T follicular helper cell (primary cell): ENCODE results near the gene EIF3D.

Source experiments
- DNase-seq: peaks from one replicate; pipeline ENCODE4 v3.0.0-alpha.2; 2020; ENCODE audit warnings: low read depth
- total RNA-seq, 2 experiments: gene quantifications; one replicate each; lab custom pipeline; 2026; lab: John Stamatoyannopoulos, UW

Gene EIF3D, protein sequence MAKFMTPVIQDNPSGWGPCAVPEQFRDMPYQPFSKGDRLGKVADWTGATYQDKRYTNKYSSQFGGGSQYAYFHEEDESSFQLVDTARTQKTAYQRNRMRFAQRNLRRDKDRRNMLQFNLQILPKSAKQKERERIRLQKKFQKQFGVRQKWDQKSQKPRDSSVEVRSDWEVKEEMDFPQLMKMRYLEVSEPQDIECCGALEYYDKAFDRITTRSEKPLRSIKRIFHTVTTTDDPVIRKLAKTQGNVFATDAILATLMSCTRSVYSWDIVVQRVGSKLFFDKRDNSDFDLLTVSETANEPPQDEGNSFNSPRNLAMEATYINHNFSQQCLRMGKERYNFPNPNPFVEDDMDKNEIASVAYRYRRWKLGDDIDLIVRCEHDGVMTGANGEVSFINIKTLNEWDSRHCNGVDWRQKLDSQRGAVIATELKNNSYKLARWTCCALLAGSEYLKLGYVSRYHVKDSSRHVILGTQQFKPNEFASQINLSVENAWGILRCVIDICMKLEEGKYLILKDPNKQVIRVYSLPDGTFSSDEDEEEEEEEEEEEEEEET
- 330 to 447 reads per million in 2 experiments for total RNA-seq

- DNase-seq: peak; percentile 98
Observed at GRCh38 chr22:36528795-36529751, at the start of gene EIF3D. TSS of gene EIF3D (minus strand) at chr22:36529166. CDS start at chr22:36526121, 3,045 bp downstream.

GRCh38 chr22:36578619-36579018 is 49.7 kb upstream of the EIF3D start:
- no peak for DNase-seq

DNA sequence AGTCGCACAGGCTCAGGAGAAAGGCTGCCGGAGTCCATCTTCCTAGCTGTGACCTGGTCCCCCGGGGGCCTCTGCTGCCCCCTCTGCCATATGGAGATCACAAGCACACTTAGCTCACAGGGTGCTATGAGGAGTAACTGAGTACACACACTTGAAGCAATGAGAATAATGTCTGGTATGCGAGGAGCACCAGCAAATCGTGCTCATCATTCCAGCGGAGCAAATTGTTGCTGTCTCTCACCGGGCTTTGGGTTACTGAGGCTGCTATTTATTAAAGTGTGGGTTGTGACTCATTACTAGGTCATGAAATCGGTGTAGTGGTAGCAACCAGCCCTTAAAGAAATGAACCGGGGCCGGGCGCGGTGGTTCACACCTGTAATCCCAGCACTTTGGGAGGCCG is 48.1 kb upstream of the EIF3D start:
- DNase-seq: no peak

DNA sequence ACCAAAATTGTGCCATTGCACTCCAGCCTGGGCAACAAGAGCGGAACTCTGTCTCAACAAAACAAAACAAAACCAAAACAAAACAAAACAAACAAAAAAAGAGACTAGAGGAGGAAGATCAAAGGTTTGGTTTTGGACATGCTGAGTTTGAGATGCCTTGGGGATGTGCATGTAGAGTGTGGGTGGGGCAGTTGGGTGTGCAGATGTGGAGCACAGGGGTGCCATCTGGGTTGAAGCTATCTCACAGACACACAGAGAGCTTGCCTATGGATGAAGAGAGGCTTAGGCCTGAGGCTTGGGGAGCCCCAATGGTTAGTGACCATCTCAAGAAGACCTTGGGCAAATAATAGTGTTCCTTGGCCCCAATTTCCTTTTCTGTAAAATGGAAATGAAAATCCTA is 45.8 kb upstream of the EIF3D start:
- DNase-seq: no peak

DNA sequence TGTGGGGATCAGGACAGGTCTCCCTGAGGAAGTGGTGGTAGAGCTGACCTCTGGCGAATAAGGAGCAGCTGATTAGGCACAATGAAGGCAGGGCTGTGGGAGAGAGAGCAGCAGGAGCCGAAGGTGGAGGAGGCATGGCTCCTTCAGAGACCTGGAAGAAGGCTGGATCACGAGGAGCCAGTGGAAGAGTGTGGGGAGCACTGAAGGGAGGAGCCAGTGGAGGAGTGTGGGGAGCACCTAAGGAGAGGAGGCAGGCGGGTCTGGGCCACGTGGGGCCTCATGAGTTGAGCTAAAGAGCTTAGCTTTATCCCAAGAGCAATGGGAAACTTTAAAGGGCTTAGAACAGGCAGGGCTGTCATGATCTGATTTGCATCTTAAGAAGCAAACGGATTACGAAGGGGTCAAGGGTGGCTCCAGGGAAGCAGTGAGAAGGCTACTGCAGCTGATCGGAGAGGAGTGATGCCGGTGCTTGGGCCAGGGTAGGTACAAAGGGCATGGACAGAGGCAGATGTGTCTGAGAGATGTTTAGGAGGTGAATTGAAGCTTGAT is 44.9 kb upstream of the EIF3D start:
- no peak for DNase-seq

DNA sequence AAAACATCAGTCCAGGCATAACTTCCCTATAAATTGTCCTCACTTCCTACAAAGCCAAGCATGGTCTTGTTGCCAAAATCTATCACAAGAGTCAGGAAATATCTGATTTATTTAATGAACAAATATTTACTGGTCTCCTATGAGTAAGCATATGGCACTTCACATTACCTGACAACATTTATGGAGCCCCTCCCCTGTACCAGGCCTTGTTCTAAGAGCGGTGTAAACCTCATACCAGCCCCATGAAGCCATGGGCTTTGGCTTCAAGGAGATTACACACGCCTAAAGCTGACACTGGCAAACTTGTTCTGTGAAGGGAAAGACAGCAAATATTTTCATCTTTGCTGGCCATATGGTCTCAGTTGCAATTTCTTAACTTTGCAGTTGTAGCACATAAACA is 43.0 kb upstream of the EIF3D start:
- DNase-seq: no peak

DNA sequence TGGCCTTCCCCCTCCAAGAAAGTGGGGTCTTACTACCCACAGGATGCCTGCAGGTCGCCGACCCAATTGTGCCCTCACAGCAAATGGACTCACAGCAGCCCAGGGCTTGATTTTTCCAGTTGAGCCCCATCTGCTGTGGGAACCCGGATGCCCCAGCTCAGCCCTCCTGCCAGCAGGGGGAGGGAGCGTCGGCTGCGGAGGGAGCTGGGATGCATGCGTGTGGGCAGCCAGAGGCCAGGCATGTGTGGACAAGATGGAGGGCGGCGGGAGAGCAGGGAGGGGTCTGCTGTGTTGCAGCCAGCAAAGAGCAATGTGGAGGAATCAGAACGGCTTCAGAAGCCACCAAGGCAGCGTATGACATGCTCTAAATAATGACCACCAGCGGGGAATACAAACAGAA is 41.0 kb upstream of the EIF3D start:
- no peak for DNase-seq

DNA sequence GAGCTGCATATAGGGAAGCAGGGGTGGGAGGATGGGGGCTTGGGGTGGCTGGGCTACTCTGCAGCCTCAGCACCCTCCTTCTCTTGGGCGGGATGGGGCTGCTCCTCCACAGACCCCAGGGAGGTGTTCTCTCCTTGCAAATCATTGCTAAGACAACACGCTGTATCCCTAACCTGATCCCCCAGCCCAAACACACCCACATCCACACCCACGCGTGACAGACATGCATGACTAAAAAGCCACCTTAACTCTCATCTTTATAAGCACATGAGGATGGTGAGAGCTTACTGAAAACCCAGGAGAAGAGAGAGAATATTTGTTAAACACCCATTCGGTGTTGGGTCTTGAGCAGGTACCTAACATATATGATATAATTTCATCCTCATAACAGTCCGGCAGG is 39.9 kb upstream of the EIF3D start:
- no peak for DNase-seq

DNA sequence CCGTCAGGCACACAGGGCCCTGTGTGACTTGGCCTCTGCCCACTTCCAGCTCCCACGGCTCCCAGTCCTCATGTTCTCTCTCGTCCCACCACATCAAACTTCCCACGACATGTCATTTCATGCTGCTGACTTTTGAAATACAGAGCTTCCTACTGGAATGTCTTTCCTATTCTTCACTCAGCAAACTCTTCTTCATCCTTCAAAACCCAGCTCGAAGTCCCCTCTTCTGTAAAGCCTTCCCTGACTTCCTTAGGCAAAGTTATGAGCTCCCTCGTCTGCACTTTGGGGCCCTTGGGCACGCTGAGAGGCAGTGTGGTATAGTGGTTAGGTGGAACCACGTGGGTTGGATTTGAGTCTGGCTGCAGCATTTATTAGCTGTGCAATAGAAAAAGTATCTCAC is 37.8 kb upstream of the EIF3D start:
- no peak for DNase-seq

- no peak for DNase-seq
Observed at GRCh38 chr22:36565686-36566085, 36.7 kb upstream of the EIF3D start.

GRCh38 chr22:36565159-36565507 is 36.2 kb upstream of the EIF3D start:
- no peak for DNase-seq

DNA sequence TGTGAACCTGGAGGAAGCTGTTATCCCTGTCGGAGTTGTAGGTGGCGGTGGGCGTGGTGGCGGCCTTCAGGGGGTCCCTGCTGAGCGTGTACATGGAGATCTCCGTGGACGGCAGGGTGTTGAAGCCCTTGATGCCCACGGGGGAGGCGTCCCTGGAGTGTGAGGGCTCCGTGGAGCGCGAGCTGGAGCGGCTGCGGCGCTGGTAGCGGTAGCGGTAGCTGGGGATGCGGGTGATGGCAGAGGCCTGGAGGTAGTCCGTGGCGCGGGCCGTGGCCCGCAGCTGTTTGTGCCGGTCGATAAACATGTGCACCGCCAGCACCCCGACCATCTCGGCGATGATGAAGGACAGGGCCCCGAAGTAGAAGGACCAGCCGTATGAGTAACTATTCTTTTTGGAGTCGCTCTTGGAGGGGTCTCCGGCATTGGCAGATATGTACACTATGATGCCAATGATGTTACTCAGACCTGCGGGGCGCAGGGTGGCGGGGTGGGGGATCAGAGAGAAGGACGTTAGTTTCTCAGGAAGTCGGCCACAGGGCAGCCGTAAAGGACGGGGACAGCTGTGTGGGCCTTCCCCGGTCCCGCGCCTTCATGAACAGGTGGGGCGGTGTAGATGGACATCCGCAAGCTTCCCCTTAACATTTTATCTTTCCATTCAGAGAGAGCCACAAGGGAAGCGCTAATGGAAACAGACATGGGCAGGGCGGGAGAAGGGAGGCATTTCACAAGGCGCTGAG is 35.6 kb upstream of the EIF3D start:
- no peak for DNase-seq

DNA sequence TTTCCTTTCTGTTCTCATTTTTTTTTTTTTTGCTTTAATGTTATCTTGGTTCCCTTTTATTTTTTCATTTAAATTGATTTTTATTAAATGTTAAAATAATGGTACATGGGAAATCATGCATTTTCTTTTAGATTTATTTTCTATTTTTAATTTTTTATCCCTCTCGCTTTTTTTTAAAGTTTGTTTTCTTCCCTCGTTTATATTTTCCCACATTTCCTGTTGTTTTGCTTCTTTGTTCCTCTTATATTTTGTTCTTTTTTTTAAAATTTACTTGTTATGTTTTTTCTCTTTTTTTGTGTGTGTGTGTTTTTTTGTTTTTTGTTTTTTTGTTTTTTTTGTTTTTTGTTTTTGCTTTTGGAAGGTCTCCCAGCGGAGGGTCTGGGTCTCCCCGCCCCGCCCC is 34.9 kb upstream of the EIF3D start:
- DNase-seq: no peak

GRCh38 chr22:36563444-36563843 is 34.5 kb upstream of the EIF3D start:
- DNase-seq: no peak

DNA sequence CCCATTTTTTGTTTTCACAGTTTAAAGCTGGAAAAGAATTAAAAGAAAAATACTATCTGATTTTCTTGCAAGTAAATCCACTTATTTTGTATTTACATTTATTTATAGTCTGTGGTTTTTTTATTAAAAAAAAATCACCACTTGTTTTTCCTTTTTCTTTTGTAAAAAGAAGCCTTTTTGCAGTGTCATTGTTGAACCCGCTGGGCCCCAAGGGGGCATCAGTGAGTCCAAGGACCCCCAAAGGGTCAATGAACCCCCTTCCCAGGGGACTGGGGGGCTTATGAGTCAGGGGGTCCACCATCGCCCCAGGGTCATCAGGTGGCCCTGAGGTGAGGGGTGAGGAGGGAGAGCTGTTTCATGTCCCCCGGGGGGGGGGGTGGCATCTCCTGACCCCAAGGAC is 34.0 kb upstream of the EIF3D start:
- no peak for DNase-seq

DNA sequence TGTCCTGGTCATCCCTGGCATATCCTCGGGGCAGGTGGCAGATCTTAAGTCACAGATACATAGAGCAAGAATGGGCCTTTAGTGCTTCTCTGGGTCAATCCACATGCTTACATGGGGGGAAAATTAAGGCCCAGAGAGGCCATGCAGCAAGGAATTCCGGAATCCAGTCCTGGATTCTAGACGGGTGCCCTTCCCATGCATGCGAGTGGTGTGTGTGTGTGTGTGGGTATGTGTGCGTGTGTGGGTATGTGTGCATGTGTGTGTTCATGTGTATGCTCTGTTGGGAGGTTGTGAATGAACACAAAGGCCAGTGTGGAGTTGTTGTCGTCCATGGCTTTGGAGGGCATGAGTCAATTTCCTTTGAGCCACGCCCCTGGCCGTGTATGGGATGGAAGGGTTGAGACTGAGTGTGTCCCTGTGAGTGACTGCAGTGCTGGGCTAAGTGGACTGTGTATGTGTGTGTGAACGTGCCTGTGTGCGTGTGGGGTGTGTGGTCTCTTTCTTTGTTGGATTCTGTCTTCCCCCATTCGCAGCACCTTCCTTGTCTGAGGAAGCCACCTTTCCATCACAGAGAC is 33.4 kb upstream of the EIF3D start:
- DNase-seq: no peak

- no peak for DNase-seq
Observed at GRCh38 chr22:36561291-36561811, 32.4 kb upstream of the EIF3D start.

DNA sequence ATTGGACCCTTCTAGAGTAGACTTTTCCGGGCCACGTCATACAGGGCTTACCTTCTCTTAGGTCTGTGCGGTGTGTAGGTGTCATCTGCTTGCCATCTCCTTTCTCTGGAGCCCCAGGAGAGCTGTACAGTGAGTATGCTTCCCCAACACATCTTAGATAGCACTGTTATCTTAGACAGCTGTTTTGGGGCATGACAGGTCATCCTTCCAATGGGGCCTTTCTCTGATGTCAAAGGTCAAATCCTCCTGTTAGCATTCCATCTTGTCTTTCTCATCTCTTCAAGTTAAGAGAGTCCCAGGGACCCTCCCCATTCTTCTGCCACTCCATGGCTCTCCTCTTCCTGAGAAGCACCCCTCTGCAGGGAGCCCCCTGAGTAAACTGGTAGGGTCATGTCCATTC is 31.0 kb upstream of the EIF3D start:
- DNase-seq: no peak

DNA sequence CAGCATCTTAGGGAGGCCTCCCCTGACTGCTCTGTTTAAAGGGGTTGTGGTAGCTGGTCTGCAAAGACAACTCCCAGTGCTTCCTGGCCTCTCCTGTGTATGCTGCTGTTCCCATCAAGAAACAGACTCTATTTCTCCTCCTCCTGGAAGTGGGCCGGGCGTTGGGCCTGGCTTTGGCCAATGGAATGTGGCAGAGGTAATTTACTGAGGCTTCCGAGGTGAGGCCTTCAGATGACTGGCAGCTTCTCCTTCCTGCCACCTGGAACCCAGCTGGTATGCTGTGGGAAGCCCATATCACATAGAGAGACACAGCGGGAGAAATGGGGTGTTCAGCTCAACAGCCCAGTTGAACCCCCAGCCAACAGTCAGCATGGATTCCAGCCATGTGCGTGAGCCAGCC is 25.1 kb upstream of the EIF3D start:
- no peak for DNase-seq

- DNase-seq: no peak
Observed at GRCh38 chr22:36552289-36552688, 23.3 kb upstream of the EIF3D start.
